NOMO-1 treated with DMSO at 0.1 percent for 48 hours (cell line): ENCODE data around the gene SETBP1.
A peak's percentile ranks its signal among the peaks of the same experiment; 100 is the strongest.

Source experiments
- DNase-seq: peaks from one replicate; lab custom pipeline; 2025; ENCODE audit not compliant: unreplicated experiment; lab: John Stamatoyannopoulos, UW

SETBP1 gene

GRCh38 chr18:44680273-44681075 is at the start of gene SETBP1:
Gene SETBP1 (plus strand): TSS chr18:44680888. CDS start chr18:44701347, 20,459 bp downstream.
- DNase-seq, result no peak

- no peak for DNase-seq
Observed at GRCh38 chr18:44632469-44633145, 48.1 kb upstream of the SETBP1 start.

GRCh38 chr18:44635546-44635945 is 45.1 kb upstream of the SETBP1 start:
- no peak for DNase-seq

GRCh38 chr18:44636241-44636640 is 44.4 kb upstream of the SETBP1 start:
- peak; percentile 29 for DNase-seq

- DNase-seq, result no peak
Observed at GRCh38 chr18:44637210-44638033, 43.3 kb upstream of the SETBP1 start.

GRCh38 chr18:44638034-44638540 is 42.6 kb upstream of the SETBP1 start:
- no peak for DNase-seq

GRCh38 chr18:44638811-44639210 is 41.9 kb upstream of the SETBP1 start:
- DNase-seq, result no peak

- no peak for DNase-seq
Observed at GRCh38 chr18:44643004-44643403, 37.7 kb upstream of the SETBP1 start.

- DNase-seq, result no peak
Observed at GRCh38 chr18:44651478-44651877, 29.2 kb upstream of the SETBP1 start.

GRCh38 chr18:44651918-44652572 is 28.6 kb upstream of the SETBP1 start:
- no peak for DNase-seq

- DNase-seq, result no peak
Observed at GRCh38 chr18:44652722-44653121, 28.0 kb upstream of the SETBP1 start.

GRCh38 chr18:44654573-44654972 is 26.1 kb upstream of the SETBP1 start:
- no peak for DNase-seq

GRCh38 chr18:44655435-44655834 is 25.3 kb upstream of the SETBP1 start:
- no peak for DNase-seq

- no peak for DNase-seq
Observed at GRCh38 chr18:44659771-44660170, 20.9 kb upstream of the SETBP1 start.

GRCh38 chr18:44668270-44668975 is 12.3 kb upstream of the SETBP1 start:
- DNase-seq, result no peak

GRCh38 chr18:44671914-44672313 is 8.8 kb upstream of the SETBP1 start:
- peak; percentile 2 for DNase-seq

GRCh38 chr18:44672506-44672905 is 8.2 kb upstream of the SETBP1 start:
- no peak for DNase-seq

- DNase-seq, result no peak
Observed at GRCh38 chr18:44673256-44673880, 7.3 kb upstream of the SETBP1 start.

GRCh38 chr18:44677933-44678332 is 2.8 kb upstream of the SETBP1 start:
- no peak for DNase-seq

GRCh38 chr18:44678725-44679055 is 2.0 kb upstream of the SETBP1 start:
- DNase-seq, result no peak
